Fibroblast of the aortic adventitia (primary cell): Measurements from ENCODE around the gene PLCG2. TPM values are rescaled to one million over a fixed set of nuclear protein-coding genes. Genes with fewer than 3 reads are reported as not detected.
"Not testable (repeated sequence)": the region's sequence is repeated elsewhere in the genome, so short reads cannot be mapped to it uniquely, and the experiment has no call there.

Experiments used
- DNase-seq: peaks from one replicate; pipeline ENCODE4 v3.0.0-alpha.2; 2010; ENCODE audit warnings: low read depth
- H3K4me3 ChIP-seq: 2 replicates; pipeline ENCODE4 v1.5.1; 2011; ENCODE audit warnings: low read depth, mild to moderate bottlenecking, control low read depth, low read length, moderate library complexity
- total RNA-seq: library from RNA; depleted of rRNA; stranded (reverse); fragments of >200 nt; gene quantifications from 2 replicates; pipeline ENCODE4 v1.2.3, GENCODE V29; 2012; ENCODE audit warnings: low replicate concordance
- TF ChIP-seq, protein P1 (sequence below): IDR thresholded peaks from 2 replicates; pipeline ENCODE4 v1.5.1; 2011; ENCODE audit warnings: mild to moderate bottlenecking, low read length, control low read depth, inconsistent platforms; ENCODE audit not compliant: insufficient read depth

The PLCG2 gene
- total RNA-seq, 1 donor: 0.09 TPM

DNA sequence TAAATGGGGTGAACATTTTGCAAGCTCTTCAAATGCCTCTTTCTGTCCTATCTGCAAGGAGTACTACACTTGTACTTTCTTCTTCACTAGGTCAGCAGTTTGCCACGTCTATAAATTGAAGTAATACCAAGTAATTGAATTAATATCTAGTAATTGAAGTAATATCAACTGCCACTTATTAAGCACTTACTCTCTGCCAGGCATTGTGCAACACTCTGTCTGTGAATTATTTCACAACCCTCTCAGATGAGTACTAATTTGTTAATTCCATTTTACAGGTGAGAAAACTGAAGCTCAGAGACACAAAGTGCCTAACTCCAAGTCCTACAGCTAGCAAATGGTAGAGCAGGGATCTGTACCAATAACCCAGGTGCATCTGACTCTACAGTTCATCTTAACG lies 228.1 kb downstream of the PLCG2 start:
- no peak for DNase-seq
- TF ChIP-seq, protein P1, sequence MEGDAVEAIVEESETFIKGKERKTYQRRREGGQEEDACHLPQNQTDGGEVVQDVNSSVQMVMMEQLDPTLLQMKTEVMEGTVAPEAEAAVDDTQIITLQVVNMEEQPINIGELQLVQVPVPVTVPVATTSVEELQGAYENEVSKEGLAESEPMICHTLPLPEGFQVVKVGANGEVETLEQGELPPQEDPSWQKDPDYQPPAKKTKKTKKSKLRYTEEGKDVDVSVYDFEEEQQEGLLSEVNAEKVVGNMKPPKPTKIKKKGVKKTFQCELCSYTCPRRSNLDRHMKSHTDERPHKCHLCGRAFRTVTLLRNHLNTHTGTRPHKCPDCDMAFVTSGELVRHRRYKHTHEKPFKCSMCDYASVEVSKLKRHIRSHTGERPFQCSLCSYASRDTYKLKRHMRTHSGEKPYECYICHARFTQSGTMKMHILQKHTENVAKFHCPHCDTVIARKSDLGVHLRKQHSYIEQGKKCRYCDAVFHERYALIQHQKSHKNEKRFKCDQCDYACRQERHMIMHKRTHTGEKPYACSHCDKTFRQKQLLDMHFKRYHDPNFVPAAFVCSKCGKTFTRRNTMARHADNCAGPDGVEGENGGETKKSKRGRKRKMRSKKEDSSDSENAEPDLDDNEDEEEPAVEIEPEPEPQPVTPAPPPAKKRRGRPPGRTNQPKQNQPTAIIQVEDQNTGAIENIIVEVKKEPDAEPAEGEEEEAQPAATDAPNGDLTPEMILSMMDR: no peak
- H3K4me3 ChIP-seq: no peak overlapping the region

DNA sequence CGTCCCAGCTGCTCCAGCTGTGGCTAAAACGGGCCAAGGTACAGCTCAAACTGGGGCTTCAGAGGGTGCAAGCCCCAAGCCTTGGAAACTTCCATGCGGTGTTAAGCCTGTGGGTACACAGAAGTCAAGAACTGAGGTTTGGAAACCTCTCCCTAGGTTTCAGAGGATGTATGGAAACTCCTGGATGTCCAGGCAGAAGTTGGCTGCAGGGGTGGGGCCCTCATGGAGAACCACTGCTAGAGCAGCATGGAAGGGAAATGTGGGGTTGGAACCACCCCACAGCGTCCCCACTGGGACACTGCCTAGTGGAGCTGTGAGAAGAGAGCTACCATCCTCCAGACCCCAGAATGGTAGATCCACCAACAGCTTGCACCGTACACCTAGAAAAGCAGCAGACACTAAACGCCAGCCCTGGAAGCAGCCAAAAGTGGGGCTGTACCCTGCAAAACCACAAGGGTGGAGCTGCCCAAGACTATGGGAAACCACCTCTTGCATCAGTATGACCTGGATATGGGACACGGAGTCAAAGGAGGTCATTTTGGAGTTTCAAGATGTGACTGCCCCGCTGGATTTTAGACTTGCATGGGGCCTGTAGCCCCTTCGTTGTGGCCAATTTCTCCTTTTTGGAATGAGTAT lies 230.0 kb downstream of the PLCG2 start:
- DNase-seq: no peak
- no peak overlapping the region for H3K4me3 ChIP-seq
- TF ChIP-seq, protein P1: no peak

DNA sequence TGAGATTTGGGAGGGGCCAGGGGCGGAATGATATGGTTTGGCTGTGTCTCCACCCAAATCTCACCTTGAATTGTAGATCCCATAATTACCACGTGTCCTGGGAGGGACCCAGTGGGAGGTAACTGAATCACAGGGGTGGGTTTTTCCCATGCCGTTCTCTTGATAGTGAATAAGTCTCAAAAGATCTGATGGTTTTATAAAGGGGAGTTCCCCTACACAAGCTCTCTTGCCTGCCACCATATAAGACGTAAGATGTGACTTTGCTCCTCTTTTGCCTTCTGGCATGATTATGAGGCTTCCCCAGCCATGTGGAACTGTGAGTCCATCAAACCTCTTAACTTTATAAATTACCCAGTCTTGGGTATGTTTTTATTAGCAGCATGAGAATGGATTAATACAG lies 230.7 kb downstream of the PLCG2 start:
- DNase-seq, H3K4me3 ChIP-seq: not testable (repeated sequence)

DNA sequence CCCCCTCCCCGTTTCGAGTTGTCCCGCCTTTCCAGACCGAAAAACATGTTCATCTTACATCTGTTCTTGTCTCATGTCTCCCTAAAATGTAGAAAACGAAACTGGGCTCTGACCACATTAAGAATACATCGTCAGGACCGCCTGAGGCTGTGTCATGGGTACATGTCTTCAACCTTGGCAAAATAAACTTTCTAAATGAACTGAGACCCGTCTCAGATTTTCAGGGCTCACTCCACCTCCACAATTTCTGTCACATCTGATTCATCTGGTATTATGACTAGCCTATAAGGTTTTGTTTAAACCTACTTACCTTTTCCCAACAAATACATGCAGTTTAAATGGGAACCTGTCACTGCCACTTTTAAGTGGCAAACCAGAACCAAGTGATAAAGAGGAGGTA lies 231.6 kb downstream of the PLCG2 start:
- H3K4me3 ChIP-seq: no peak overlapping the region
- no peak for DNase-seq
- TF ChIP-seq, protein P1: no peak

DNA sequence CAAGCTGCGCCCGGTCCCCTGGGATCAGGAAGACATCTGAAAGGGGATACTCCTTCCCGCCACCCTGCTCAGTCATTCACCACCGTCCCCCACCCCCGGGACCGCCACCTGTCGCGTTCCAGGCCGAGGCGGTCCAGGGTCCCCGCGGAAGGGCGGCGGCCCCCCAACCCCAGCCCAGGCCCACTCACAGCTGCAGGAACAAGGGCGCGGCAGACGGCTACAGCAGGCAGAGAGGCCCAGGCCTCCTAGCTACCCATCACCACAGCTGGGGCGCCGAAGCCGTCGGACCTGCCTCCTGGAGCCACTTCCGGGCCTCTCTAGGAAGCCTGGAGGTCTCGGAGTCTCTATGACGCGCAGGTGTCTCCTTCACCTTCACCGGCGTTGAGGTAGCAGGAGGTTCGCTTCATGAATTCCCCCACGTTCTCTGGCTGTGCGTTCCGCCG lies 232.1 kb downstream of the PLCG2 start, which contains the start of gene SDR42E1:
Gene SDR42E1, minus strand, starts transcription at position 272 of the 443 bp plus-strand sequence. CDS start 10,612 bp downstream, outside the sequence.
- TF ChIP-seq, protein P1: no peak
- no peak for DNase-seq
- H3K4me3 ChIP-seq: no peak within 1 kb of the TSS

Other genes starting within 250 kb of the PLCG2 start
- under 0.01 and 0.08 TPM in 2 replicates for gene SDR42E1, start 232.2 kb downstream of the PLCG2 start, total RNA-seq